Measurements from ENCODE around the gene CPED1.

The CPED1 gene

GRCh38 chr7:121279060-121279620 lies 290.6 kb downstream of the CPED1 start:
- no peak overlapping the region for H3K27ac ChIP-seq
- TF ChIP-seq, protein P1, sequence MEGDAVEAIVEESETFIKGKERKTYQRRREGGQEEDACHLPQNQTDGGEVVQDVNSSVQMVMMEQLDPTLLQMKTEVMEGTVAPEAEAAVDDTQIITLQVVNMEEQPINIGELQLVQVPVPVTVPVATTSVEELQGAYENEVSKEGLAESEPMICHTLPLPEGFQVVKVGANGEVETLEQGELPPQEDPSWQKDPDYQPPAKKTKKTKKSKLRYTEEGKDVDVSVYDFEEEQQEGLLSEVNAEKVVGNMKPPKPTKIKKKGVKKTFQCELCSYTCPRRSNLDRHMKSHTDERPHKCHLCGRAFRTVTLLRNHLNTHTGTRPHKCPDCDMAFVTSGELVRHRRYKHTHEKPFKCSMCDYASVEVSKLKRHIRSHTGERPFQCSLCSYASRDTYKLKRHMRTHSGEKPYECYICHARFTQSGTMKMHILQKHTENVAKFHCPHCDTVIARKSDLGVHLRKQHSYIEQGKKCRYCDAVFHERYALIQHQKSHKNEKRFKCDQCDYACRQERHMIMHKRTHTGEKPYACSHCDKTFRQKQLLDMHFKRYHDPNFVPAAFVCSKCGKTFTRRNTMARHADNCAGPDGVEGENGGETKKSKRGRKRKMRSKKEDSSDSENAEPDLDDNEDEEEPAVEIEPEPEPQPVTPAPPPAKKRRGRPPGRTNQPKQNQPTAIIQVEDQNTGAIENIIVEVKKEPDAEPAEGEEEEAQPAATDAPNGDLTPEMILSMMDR (IDR thresholded peaks at IDR 0.05), result no peak
- no peak for TF ChIP-seq ZFX (IDR thresholded peaks at IDR 0.05; ENCODE audit: borderline replicate concordance)

DNA sequence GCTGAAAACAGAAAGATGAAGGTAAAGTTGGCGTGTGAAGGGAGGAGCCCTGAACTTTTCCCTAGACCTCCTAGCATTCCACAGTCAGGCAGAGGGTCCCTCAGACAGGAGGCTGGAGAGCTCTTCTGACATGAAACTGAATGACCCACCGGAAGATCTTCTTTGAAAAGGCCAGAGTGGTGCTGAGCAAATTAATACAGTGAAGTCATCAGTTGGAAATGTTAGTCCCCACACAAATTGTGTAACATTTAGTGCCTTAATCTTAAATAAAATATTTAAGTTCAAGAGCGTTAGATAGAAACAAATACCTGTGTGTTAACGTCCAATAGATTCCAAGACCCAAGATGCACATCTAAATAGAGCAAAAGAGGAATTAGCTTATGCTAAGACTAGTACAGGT lies 291.3 kb downstream of the CPED1 start:
- TF ChIP-seq, protein P1 (IDR thresholded peaks at IDR 0.05), result no peak
- no peak for TF ChIP-seq ZFX (IDR thresholded peaks at IDR 0.05; ENCODE audit: borderline replicate concordance)
- H3K27ac ChIP-seq, result no peak overlapping the region

- TF ChIP-seq, protein P1 (IDR thresholded peaks at IDR 0.05), result no peak
- TF ChIP-seq ZFX (IDR thresholded peaks at IDR 0.05; ENCODE audit: borderline replicate concordance), result no peak
- no peak overlapping the region for H3K27ac ChIP-seq
These were observed 292.1 kb downstream of the CPED1 start for GRCh38 chr7:121280656-121281055.

GRCh38 chr7:121282129-121282528 lies 293.6 kb downstream of the CPED1 start:
- no peak for TF ChIP-seq ZFX (IDR thresholded peaks at IDR 0.05; ENCODE audit: borderline replicate concordance)
- TF ChIP-seq, protein P1 (IDR thresholded peaks at IDR 0.05), result no peak
- H3K27ac ChIP-seq, result no peak overlapping the region

GRCh38 chr7:121285066-121285667 lies 296.7 kb downstream of the CPED1 start:
- no peak overlapping the region for H3K27ac ChIP-seq
- TF ChIP-seq, protein P1 (IDR thresholded peaks at IDR 0.05), result no peak
- no peak for TF ChIP-seq ZFX (IDR thresholded peaks at IDR 0.05; ENCODE audit: borderline replicate concordance)

DNA sequence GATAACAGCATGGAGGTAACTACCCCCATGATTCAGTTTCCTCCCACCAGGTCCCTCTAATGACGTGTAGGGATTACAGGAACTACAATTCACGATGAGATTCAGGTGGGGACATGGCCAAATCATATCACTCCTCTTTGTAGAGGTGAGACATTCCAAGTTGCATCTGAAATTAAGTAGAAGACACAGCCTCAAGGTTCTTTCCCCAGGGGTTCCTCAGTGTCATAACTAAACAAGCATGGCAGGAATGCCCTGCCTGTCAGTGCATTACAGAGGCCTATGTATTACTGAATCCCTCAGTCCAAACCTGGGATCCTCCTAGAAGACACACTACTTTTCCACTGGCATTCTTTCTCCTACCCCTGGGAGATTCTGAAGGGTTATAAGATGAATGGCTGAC lies 297.7 kb downstream of the CPED1 start:
- no peak for TF ChIP-seq ZFX (IDR thresholded peaks at IDR 0.05; ENCODE audit: borderline replicate concordance)
- TF ChIP-seq, protein P1 (IDR thresholded peaks at IDR 0.05), result no peak
- no peak overlapping the region for H3K27ac ChIP-seq

Measured in 22Rv1 (cell line).